Natural killer cell (primary cell): ENCODE data around the gene ALG13. TPM values are rescaled to one million over a fixed set of nuclear protein-coding genes. Genes with fewer than 3 reads are reported as not detected.

Experiments
- ATAC-seq, 3 donors: fragments of 150-1000 bp in 2 of 3; fragments of 200-7000 bp in 1 of 3; cut with Tn5 transposase; 1 replicate in 1 of 3; 2 replicates in 2 of 3; pipeline ENCODE4 v1.10.0; 2021; ENCODE audit warnings: mild to moderate bottlenecking in 2 of 3, moderate library complexity in 2 of 3
- DNase-seq, 2 donors: peaks; one replicate each; pipeline versions ENCODE4 v3.0.0 to v3.0.0-alpha.2; 2013 to 2021; ENCODE audit warnings: mixed read lengths in 1 of 2
- H3K27ac ChIP-seq: one replicate; pipeline ENCODE4 v1.5.1; 2013; ENCODE audit warnings: mild to moderate bottlenecking, low read length
- H3K27me3 ChIP-seq: one replicate; pipeline ENCODE4 v1.6.1; 2013; ENCODE audit warnings: low read length; ENCODE audit not compliant: control insufficient read depth, insufficient read depth
- H3K36me3 ChIP-seq: one replicate; pipeline ENCODE4 v1.6.1; 2013; ENCODE audit warnings: low read length; ENCODE audit not compliant: control insufficient read depth, insufficient read depth
- H3K4me1 ChIP-seq: one replicate; pipeline ENCODE4 v1.6.1; 2013; ENCODE audit warnings: low read length; ENCODE audit not compliant: control insufficient read depth, insufficient read depth
- H3K4me3 ChIP-seq: one replicate; pipeline ENCODE4 v1.5.1; 2013; ENCODE audit warnings: low read length
- H3K9me3 ChIP-seq: one replicate; pipeline ENCODE4 v1.6.1; 2013; ENCODE audit warnings: low read length; ENCODE audit not compliant: control insufficient read depth, insufficient read depth
- H3K27ac Mint-ChIP-seq, 2 donors: one replicate each; pipeline ENCODE4 v1.8.0; 2022; ENCODE audit warnings: mild to moderate bottlenecking in 2 of 2, mixed read lengths in 2 of 2, moderate library complexity in 1 of 2
- H3K27me3 Mint-ChIP-seq, 2 donors: one replicate each; pipeline ENCODE4 v1.8.0; 2022; ENCODE audit warnings: low read depth in 2 of 2, mixed read lengths in 2 of 2
- H3K36me3 Mint-ChIP-seq: one replicate; pipeline ENCODE4 v1.8.0; 2022; ENCODE audit warnings: mixed read lengths
- H3K4me1 Mint-ChIP-seq, 2 donors: one replicate each; pipeline ENCODE4 v1.8.0; 2022; ENCODE audit warnings: mixed read lengths in 2 of 2
- H3K4me3 Mint-ChIP-seq: one replicate; pipeline ENCODE4 v1.8.0; 2022; ENCODE audit warnings: mild to moderate bottlenecking, moderate library complexity, mixed read lengths
- H3K9me3 Mint-ChIP-seq, 2 donors: one replicate each; pipeline ENCODE4 v1.8.0; 2022; ENCODE audit warnings: mixed read lengths in 2 of 2
- WGBS: methylation state at CpG from one replicate; pipeline ENCODE4 v1.1.7; 2013; ENCODE audit warnings: missing lambda C conversion rate; ENCODE audit not compliant: insufficient coverage; 5-methylcytosine and 5-hydroxymethylcytosine counted together
- intact Hi-C: fragments of 100-400 bp; cut with micrococcal nuclease; formaldehyde crosslinking; loops from one replicate; pipeline ENCODE4 v1.14.2; 2022
- total RNA-seq, 4 donors: library from RNA; stranded (reverse); fragments of 120-200 nt in 1 of 4; gene quantifications; one replicate each; pipeline versions ENCODE4 v1.2.3 to v1.2.4, GENCODE V29; 2013 to 2022
- TF ChIP-seq, protein P1 (sequence below): fragments of 200-600 bp; IDR thresholded peaks from one replicate; pipeline ENCODE4 v1.8.0; 2022; ENCODE audit warnings: antibody characterized with exemption

Gene ALG13
- total RNA-seq, 3 donors from 2014 or later (not counting 1 experiment from before 2014, with no cell fraction given): 57.3 to 120 (median 97.2) TPM

DNA sequence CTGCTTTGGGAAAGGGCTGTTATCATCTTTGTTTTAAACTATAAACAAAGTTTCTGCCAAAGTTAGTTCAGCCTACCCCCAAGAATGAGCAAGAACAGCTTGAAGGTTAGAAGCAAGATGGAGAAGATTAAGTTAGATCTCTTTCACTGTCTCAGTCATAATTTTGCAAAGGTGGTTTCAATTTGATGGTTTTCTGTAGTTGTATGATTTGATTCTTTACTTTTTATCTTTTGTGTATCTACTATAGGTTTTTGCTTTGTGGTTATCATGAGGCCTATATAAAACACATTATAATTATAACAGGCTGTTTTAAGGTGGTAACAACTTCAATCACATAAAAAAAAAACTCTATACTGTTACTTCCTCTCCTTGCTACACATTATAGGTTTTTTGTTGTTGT, 35.4 kb upstream of the ALG13 start:
- H3K36me3 Mint-ChIP-seq: no peaks in the 10 kb centered on the region
- Histone ChIP-seq H3K27ac (no peak overlapping the region), H3K4me3 (no peak overlapping the region), H3K4me1 (no peaks in the 10 kb centered on the region), H3K27me3 (no peaks in the 10 kb centered on the region), H3K9me3 (no peaks in the 10 kb centered on the region), H3K36me3 (no peaks in the 10 kb centered on the region)
- no peaks in the 10 kb centered on the region for H3K9me3 Mint-ChIP-seq
- no peak overlapping the region for H3K27ac Mint-ChIP-seq
- DNase-seq (no peak), ATAC-seq (no peak)
- TF ChIP-seq, protein P1, sequence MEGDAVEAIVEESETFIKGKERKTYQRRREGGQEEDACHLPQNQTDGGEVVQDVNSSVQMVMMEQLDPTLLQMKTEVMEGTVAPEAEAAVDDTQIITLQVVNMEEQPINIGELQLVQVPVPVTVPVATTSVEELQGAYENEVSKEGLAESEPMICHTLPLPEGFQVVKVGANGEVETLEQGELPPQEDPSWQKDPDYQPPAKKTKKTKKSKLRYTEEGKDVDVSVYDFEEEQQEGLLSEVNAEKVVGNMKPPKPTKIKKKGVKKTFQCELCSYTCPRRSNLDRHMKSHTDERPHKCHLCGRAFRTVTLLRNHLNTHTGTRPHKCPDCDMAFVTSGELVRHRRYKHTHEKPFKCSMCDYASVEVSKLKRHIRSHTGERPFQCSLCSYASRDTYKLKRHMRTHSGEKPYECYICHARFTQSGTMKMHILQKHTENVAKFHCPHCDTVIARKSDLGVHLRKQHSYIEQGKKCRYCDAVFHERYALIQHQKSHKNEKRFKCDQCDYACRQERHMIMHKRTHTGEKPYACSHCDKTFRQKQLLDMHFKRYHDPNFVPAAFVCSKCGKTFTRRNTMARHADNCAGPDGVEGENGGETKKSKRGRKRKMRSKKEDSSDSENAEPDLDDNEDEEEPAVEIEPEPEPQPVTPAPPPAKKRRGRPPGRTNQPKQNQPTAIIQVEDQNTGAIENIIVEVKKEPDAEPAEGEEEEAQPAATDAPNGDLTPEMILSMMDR: no peak
- intact Hi-C loops: no loop called here
- H3K27me3 Mint-ChIP-seq: peaks cover 2 to 25% of the 10 kb centered on the region in 2 donors
- H3K4me3 Mint-ChIP-seq: no peak overlapping the region
- H3K4me1 Mint-ChIP-seq: no peaks in the 10 kb centered on the region

DNA sequence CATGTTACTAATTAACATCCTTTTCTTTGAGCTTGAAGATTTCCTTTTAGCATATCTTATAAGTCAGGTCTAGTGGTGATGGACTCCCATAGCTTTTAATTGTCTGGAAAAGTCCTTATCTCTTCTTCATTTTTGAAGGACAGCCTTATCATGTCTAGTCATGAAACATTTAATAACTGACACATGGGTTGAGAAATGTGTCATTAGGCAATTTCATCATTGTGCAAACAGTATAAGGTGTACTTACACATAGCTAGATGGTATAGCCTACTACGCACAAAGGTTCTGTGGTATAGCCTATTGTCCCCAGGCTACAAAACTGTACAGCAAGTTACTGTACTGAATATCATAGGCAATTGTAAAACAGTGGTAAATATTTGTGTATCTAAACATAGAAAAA, 34.5 kb upstream of the ALG13 start:
- no peak overlapping the region for H3K4me3 Mint-ChIP-seq
- no peaks in the 10 kb centered on the region for H3K36me3 ChIP-seq
- TF ChIP-seq, protein P1: no peak
- H3K27me3 ChIP-seq: no peaks in the 10 kb centered on the region
- peaks cover 2 to 25% of the 10 kb centered on the region in 2 donors for H3K27me3 Mint-ChIP-seq
- no peak overlapping the region for H3K27ac Mint-ChIP-seq
- H3K27ac ChIP-seq: no peak overlapping the region
- ATAC-seq (no peak), DNase-seq (no peak)
- no peaks in the 10 kb centered on the region for H3K4me1 Mint-ChIP-seq
- H3K9me3 Mint-ChIP-seq: no peaks in the 10 kb centered on the region
- WGBS: 100% methylated on average over 1 of the region's 1 CpG
- H3K4me1 ChIP-seq: no peaks in the 10 kb centered on the region
- H3K9me3 ChIP-seq: no peaks in the 10 kb centered on the region
- no peak overlapping the region for H3K4me3 ChIP-seq
- intact Hi-C loops: no loop called here
- H3K36me3 Mint-ChIP-seq: no peaks in the 10 kb centered on the region

DNA sequence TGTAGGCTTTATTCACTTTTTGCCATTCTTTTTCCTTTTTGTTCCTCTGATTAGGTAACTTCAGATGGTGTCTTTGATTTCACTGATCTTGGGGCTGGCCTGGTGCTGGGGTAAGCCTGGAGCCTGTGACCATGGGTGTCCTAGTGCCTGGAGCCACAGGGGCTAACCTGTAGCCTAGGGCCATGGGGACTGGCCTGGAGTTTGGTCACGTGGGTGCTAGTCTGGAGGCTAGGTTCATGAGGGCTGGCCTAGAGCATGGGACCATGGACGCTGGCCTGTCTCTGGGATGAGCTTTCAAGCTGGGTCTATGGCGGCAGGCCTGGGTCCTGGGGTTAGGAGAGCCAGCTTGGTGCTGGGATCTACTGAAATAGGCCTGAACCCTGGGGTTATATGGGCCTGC, 32.2 kb upstream of the ALG13 start:
- H3K27me3 Mint-ChIP-seq: peaks cover 2 to 14% of the 10 kb centered on the region in 2 donors
- 85% methylated on average over 3 of the region's 3 CpGs for WGBS
- no peak overlapping the region for H3K4me3 Mint-ChIP-seq
- ATAC-seq (no peak), DNase-seq (no peak)
- Histone ChIP-seq H3K27ac (no peak overlapping the region), H3K9me3 (no peaks in the 10 kb centered on the region), H3K4me3 (no peak overlapping the region), H3K4me1 (no peaks in the 10 kb centered on the region), H3K36me3 (no peaks in the 10 kb centered on the region), H3K27me3 (no peaks in the 10 kb centered on the region)
- no peak overlapping the region for H3K27ac Mint-ChIP-seq
- intact Hi-C loops: no loop called here
- TF ChIP-seq, protein P1: no peak
- no peaks in the 10 kb centered on the region for H3K4me1 Mint-ChIP-seq
- H3K36me3 Mint-ChIP-seq: no peaks in the 10 kb centered on the region
- H3K9me3 Mint-ChIP-seq: no peaks in the 10 kb centered on the region

DNA sequence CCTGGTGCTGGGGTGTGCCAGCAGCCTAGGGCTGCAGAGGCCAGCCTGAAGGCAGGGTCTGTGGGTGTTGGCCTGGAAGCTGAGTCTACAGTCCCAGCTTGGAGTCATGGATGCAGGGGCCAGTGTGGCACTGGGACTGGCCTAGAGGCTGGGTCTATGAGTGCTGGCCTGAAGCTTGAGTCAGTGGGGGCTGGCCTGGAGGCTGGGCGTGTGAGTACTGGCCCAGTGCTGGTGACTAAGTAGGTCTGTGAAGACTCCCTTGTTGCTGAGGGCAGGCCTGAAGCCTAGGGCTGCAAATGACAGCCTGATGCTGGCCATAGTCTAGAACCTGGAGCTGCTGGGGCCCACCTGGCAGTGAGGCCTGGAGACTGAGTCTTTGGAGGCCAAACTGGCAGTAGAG, 31.3 kb upstream of the ALG13 start:
- Mint-ChIP-seq H3K4me3 (no peak overlapping the region), H3K36me3 (no peaks in the 10 kb centered on the region), H3K27me3 (peaks cover 2 to 6% of the 10 kb centered on the region in 2 donors), H3K9me3 (no peaks in the 10 kb centered on the region), H3K4me1 (no peaks in the 10 kb centered on the region), H3K27ac (no peak overlapping the region)
- TF ChIP-seq, protein P1: no peak
- intact Hi-C loops: no loop called here
- 94% methylated on average over 1 of the region's 1 CpG for WGBS
- ATAC-seq (no peak), DNase-seq (no peak)
- H3K27me3 ChIP-seq: no peaks in the 10 kb centered on the region
- no peaks in the 10 kb centered on the region for H3K36me3 ChIP-seq
- no peak overlapping the region for H3K27ac ChIP-seq
- H3K4me3 ChIP-seq: no peak overlapping the region
- H3K9me3 ChIP-seq: no peaks in the 10 kb centered on the region
- H3K4me1 ChIP-seq: no peaks in the 10 kb centered on the region
